Hypothalamus (tissue), 51 donors: Measurements from ENCODE around the gene UBE2L6.

Experiments
- DNase-seq, 51 donors: peaks; one replicate each; lab custom pipeline; 2025; lab: John Stamatoyannopoulos, UW

Gene UBE2L6

GRCh38 chr11:57502376-57502775 is 65.1 kb downstream of the UBE2L6 start:
- no peak for DNase-seq

GRCh38 chr11:57501953-57502352 is 65.5 kb downstream of the UBE2L6 start:
- peak in 4 of 51 donors; percentile 9 to 24 (median 16) for DNase-seq
